Cardiac fibroblast (primary cell): ENCODE data around the gene CHTOP.
A peak's percentile ranks its signal among the peaks of the same experiment; 100 is the strongest.

Experiments used
- DNase-seq, 2 donors: peaks; one replicate each; pipeline versions ENCODE4 v3.0.0 to v3.0.0-alpha.2; 2010; ENCODE audit warnings: low read depth in 2 of 2
- H3K4me3 ChIP-seq, 2 donors: replicated peaks in 1 of 2; 1 replicate in 1 of 2; 2 replicates in 1 of 2; pipeline ENCODE4 v1.5.1; 2011; ENCODE audit warnings: low read depth in 2 of 2, low read length in 2 of 2, mild to moderate bottlenecking in 2 of 2, moderate library complexity in 1 of 2
- TF ChIP-seq, protein P1 (sequence below): IDR thresholded peaks from one replicate; pipeline ENCODE4 v1.5.1; 2011; ENCODE audit warnings: low read depth, mild to moderate bottlenecking, low read length, inconsistent platforms

The CHTOP gene

DNA sequence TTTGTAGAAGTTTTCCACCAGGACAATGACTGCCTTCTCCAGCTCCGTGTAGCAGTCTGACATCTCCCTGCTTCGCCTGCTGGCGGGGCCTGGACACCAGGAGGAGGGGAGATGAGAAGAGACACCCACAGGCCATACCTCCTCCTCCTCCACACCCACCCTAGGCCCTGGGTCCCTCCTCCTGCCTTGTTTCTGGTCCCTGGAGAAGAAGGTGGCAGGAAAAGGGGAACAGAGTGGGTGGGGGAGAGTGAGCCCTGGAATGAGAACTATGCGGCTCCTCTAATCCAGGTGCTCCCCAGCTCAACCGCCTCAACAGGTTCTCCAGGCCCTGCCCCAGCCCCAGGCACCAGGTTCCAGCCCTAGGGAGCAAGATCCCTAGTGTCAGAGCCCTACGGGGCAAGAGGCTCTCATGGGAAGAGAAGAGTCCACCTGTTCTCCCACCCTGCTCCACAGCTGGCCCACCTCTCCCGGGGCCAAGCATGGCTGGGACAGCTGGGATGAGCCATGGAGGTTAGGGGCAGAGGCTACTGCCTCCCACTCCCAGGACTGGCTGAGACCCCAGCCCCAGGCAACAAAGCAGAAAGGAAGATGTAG lies 25.7 kb upstream of the CHTOP start:
- TF ChIP-seq, protein P1, sequence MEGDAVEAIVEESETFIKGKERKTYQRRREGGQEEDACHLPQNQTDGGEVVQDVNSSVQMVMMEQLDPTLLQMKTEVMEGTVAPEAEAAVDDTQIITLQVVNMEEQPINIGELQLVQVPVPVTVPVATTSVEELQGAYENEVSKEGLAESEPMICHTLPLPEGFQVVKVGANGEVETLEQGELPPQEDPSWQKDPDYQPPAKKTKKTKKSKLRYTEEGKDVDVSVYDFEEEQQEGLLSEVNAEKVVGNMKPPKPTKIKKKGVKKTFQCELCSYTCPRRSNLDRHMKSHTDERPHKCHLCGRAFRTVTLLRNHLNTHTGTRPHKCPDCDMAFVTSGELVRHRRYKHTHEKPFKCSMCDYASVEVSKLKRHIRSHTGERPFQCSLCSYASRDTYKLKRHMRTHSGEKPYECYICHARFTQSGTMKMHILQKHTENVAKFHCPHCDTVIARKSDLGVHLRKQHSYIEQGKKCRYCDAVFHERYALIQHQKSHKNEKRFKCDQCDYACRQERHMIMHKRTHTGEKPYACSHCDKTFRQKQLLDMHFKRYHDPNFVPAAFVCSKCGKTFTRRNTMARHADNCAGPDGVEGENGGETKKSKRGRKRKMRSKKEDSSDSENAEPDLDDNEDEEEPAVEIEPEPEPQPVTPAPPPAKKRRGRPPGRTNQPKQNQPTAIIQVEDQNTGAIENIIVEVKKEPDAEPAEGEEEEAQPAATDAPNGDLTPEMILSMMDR = no peak
- no peak for DNase-seq
- peak overlapping the region; percentile 26 to 77 for H3K4me3 ChIP-seq

DNA sequence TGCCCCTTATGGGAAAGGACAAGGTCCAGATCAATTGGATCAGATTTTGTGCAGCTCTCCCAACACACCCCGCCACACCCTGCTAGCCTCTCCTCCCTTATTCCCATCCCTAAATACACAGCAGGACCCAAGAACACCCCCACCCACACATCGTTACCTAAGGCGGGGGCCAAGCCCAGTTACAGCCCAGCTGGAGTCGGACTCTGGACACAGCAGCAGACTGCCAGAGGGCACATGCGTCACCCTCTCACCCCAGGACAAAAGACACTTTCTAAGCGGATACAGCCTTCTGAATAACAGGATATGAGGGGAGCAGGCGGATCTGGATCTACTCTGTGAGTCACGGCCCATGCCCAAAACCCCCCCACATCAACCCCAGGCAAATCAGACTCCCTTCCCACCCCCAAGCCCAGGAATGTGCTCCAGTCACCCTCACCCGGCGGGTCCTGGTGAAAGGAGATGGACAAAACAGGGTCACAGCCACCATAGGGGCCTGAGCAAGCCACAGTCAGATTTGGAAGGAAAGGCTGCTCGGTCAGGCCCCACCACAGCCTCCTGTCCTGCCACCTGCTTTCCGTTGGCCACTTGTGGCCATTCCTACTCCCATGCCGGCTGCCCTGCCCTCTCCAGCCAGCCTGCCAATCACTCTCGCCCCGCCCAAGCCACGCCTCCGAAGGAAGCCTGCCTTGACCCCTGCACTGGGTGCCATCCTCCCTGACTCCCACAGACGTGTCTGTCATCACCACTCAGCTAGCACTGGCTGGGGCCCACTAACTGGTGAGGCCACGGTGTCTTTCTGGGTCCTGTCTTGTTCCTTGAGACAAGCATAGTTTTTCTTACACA lies 24.9 kb upstream of the CHTOP start:
- peak; percentile 92 to 95 for DNase-seq
- TF ChIP-seq, protein P1 = no peak
- H3K4me3 ChIP-seq = peak overlapping the region; percentile 26 to 77

DNA sequence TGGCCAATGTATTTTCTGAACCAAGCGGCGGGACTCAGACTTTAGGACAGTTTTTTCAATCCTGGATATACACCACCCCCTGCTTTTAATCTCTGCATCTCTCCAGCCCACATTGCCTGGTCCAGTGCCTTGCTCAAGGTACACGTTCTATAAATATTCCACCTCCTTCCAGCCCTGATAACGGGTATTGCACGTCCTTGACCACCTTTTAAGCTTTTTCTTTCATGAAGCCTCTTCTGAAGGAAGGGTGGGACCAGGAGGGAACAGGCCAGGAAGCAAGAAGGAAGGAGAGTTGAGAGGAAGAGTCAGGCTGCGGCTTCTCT lies 24.3 kb upstream of the CHTOP start:
- H3K4me3 ChIP-seq = peak overlapping the region in 1 of 2 donors; percentile 77
- DNase-seq = no peak
- TF ChIP-seq, protein P1 = no peak

- DNase-seq = peak in 1 of 2 donors; percentile 63
- TF ChIP-seq, protein P1 = no peak
Observed at GRCh38 chr1:153610334-153610733, 23.5 kb upstream of the CHTOP start.

DNA sequence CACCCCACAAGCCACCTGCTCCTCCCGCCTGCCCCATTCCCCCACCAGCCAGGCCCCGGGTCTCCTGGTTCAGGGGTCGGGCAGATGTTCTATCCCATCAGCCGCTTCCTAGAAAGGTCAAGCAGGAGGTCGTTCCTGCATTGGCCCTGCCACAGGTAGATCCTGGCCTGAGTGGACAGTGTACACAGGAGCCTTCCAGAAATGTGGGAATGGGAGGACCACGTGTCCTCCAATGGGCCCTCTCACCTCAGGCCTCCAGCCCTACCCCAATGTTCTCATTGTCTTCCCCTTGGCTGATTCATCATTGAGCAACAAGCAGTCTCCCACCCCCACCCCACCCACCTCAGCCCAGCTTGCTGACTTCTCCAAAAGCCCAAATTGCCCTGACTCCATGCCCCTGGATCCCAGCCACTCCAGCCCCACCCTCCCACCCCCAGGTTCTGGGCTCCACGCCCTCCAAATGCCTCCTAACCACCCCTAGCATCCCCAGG lies 23.0 kb upstream of the CHTOP start:
- TF ChIP-seq, protein P1 = no peak
- peak in 1 of 2 donors; percentile 77 for DNase-seq
- H3K4me3 ChIP-seq = peak overlapping the region; percentile 8 to 77

More at GRCh38 chr1:153610334-153610733, 23.5 kb upstream of the CHTOP start:
- peak overlapping the region in 1 of 2 donors; percentile 77 for H3K4me3 ChIP-seq

DNA sequence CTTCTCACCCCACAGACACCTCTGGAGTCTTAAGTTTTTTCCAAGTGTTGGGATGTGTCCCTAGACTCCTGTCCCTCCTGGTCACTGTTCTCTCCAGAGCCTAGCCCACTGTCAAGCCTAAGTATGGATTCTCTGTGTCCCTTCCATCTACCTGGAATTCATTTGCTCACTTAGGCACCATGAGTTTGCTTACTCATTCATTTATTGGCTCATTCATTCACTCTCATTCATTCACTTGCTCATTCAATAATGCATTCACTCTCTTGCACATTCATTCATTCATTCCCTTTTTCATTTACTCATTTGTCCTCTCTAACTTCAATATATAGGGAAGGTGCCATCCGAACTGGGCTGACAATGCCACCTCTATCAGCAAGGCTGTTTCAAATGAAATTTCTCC lies 22.5 kb upstream of the CHTOP start:
- DNase-seq = no peak
- H3K4me3 ChIP-seq = peak overlapping the region; percentile 71 to 77
- TF ChIP-seq, protein P1 = no peak
